BJ (cell line): ENCODE results near the gene SERPINE2. TPM values are rescaled to one million over a fixed set of nuclear protein-coding genes. Genes with fewer than 3 reads are reported as not detected.

Experiments used
- CTCF ChIA-PET: fragments of 350-600 bp; formaldehyde crosslinking; extraction: SDS; loops from one replicate; lab custom pipeline; 2021; ENCODE audit warnings: antibody characterized with exemption, inconsistent platforms; lab: Yijun Ruan, JAX
- POLR2A ChIA-PET: fragments of 300-600 bp; sonication (Branson Sonifier 250); formaldehyde crosslinking; extraction: SDS; loops from one replicate; lab custom pipeline; 2021; ENCODE audit warnings: antibody characterized with exemption; lab: Charles Lee
- DNase-seq: peaks from one replicate; pipeline ENCODE4 v3.0.0-alpha.2; 2011; ENCODE audit warnings: low read depth
- H3K27me3 ChIP-seq: 2 replicates; pipeline ENCODE4 v1.6.0; 2011; ENCODE audit warnings: low read length; ENCODE audit not compliant: control insufficient read depth, insufficient read depth
- H3K36me3 ChIP-seq: 2 replicates; pipeline ENCODE4 v1.5.1; 2011; ENCODE audit warnings: low read length; ENCODE audit not compliant: control insufficient read depth, insufficient read depth
- H3K4me3 ChIP-seq: 2 replicates; pipeline ENCODE4 v1.5.1; 2011; ENCODE audit warnings: low read depth, mild to moderate bottlenecking, control low read depth, low read length
- CTCF ChIP-seq: IDR thresholded peaks from 2 replicates; pipeline ENCODE4 v1.5.1; 2011; ENCODE audit warnings: low read depth, mild to moderate bottlenecking, control low read depth, inconsistent platforms, low read length, moderate library complexity; ENCODE audit not compliant: insufficient read depth
- polyA plus RNA-seq: library from polyadenylated mRNA; depleted of rRNA; stranded (reverse); fragments of >200 nt; gene quantifications from 2 replicates; pipeline ENCODE4 v1.2.3, GENCODE V29; 2011; rRNA removed

Gene SERPINE2
- polyA plus RNA-seq, 1 experiment = 750 TPM

GRCh38 chr2:223929571-223930102 lies 109.4 kb downstream of the SERPINE2 start:
- DNase-seq = no peak
- H3K36me3 ChIP-seq = no peaks in the 10 kb centered on the region
- POLR2A ChIA-PET = no interaction called here
- TF ChIP-seq CTCF = no peak
- H3K27me3 ChIP-seq = no peaks in the 10 kb centered on the region
- H3K4me3 ChIP-seq = no peak overlapping the region
- CTCF ChIA-PET = no interaction called here

DNA sequence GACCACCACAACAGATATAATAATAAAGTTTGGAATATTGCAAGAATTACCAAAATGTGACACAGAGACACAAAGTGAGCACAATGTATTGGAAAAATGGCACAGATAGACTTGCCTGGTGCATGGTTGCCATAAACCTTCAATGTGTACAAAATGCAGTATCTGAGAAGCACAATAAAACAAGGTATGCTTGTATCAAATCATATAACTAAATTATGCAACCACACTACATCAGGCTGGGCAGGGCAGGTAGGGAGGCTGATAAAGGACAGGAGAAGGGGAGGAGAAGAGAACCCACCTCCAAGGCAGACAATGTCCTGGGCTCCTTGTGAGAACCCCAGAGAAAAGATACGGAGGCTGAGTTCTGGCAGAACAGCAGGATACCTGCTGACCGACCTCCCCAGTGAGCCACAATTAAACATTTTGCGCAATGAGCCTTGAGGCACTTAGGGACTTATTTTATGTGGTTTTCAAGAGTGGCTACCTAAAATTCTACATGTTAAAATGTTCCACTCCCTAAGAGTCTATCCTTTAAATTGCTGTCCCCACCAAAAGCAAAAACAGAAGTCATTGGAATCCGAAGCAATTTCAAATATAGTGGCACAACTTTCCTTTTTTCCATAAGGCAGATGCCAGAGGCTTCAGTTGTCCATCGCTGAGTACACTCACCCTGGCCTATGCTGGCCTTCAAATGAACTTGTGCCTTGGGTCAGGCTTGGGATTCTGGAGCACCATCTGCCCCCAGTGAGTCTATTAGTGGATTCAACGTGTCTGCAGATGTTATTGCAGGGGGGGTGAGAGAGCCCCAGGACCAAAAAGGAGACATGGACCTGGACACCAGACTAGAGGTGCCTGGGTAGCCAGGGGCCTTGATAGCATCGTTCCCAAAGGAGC lies 110.7 kb downstream of the SERPINE2 start:
- no peak for TF ChIP-seq CTCF
- CTCF ChIA-PET = no interaction called here
- POLR2A ChIA-PET = no interaction called here

GRCh38 chr2:223925106-223925505 lies 114.0 kb downstream of the SERPINE2 start:
- POLR2A ChIA-PET = interaction anchor here (0.5 kb wide), 1 partner anchor 871 kb away, joined by 3 read pairs; no protein-coding TSS in a partner anchor
- no peak for TF ChIP-seq CTCF
- H3K4me3 ChIP-seq = no peak overlapping the region
- CTCF ChIA-PET = no interaction called here
- DNase-seq = no peak
- H3K36me3 ChIP-seq = no peaks in the 10 kb centered on the region
- no peaks in the 10 kb centered on the region for H3K27me3 ChIP-seq

More for the DNA sequence above, 110.7 kb downstream of the SERPINE2 start:
- no peaks in the 10 kb centered on the region for H3K36me3 ChIP-seq
- H3K27me3 ChIP-seq = no peaks in the 10 kb centered on the region
- H3K4me3 ChIP-seq = no peak overlapping the region
- no peak for DNase-seq

Other genes with a start within 250 kb of the SERPINE2 start
- gene AP1S3, start 201.7 kb downstream of the SERPINE2 start, polyA plus RNA-seq = 1.9 and 2.1 TPM in 2 replicates
- gene WDFY1, start 94.0 kb downstream of the SERPINE2 start, polyA plus RNA-seq = 67.4 and 90.6 TPM in 2 replicates
- 12.8 and 17.8 TPM in 2 replicates for gene MRPL44, start 81.8 kb downstream of the SERPINE2 start, polyA plus RNA-seq